Measurements from ENCODE around the gene SBNO1.

DNA sequence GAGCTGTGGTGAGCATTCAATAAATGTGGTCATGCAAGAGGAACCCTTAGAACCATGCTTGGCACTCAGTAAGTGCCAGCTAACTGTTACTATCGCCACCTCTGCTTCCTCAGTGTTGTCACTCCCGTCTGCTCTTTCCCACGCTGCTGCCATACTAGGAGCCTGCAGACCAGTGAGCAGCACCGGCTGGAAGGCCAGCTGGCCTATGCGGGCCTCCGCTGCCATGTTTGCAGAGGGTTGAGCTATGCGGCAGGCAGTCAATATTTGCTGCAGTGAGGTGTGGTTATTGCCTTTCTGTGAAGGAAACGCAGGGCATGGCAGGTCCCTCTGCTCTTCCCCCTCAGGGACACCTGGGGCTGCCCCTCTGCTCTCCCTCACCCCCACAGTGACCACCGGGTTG lies 32.3 kb upstream of the SBNO1 start:
- TF ChIP-seq, protein P1, sequence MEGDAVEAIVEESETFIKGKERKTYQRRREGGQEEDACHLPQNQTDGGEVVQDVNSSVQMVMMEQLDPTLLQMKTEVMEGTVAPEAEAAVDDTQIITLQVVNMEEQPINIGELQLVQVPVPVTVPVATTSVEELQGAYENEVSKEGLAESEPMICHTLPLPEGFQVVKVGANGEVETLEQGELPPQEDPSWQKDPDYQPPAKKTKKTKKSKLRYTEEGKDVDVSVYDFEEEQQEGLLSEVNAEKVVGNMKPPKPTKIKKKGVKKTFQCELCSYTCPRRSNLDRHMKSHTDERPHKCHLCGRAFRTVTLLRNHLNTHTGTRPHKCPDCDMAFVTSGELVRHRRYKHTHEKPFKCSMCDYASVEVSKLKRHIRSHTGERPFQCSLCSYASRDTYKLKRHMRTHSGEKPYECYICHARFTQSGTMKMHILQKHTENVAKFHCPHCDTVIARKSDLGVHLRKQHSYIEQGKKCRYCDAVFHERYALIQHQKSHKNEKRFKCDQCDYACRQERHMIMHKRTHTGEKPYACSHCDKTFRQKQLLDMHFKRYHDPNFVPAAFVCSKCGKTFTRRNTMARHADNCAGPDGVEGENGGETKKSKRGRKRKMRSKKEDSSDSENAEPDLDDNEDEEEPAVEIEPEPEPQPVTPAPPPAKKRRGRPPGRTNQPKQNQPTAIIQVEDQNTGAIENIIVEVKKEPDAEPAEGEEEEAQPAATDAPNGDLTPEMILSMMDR (IDR thresholded peaks at IDR 0.05) = no peak
- TF ChIP-seq SIN3A (IDR thresholded peaks at IDR 0.05; ENCODE audit: borderline replicate concordance, insufficient read depth, low read depth, low read length) = no peak
- TF ChIP-seq, protein P2, sequence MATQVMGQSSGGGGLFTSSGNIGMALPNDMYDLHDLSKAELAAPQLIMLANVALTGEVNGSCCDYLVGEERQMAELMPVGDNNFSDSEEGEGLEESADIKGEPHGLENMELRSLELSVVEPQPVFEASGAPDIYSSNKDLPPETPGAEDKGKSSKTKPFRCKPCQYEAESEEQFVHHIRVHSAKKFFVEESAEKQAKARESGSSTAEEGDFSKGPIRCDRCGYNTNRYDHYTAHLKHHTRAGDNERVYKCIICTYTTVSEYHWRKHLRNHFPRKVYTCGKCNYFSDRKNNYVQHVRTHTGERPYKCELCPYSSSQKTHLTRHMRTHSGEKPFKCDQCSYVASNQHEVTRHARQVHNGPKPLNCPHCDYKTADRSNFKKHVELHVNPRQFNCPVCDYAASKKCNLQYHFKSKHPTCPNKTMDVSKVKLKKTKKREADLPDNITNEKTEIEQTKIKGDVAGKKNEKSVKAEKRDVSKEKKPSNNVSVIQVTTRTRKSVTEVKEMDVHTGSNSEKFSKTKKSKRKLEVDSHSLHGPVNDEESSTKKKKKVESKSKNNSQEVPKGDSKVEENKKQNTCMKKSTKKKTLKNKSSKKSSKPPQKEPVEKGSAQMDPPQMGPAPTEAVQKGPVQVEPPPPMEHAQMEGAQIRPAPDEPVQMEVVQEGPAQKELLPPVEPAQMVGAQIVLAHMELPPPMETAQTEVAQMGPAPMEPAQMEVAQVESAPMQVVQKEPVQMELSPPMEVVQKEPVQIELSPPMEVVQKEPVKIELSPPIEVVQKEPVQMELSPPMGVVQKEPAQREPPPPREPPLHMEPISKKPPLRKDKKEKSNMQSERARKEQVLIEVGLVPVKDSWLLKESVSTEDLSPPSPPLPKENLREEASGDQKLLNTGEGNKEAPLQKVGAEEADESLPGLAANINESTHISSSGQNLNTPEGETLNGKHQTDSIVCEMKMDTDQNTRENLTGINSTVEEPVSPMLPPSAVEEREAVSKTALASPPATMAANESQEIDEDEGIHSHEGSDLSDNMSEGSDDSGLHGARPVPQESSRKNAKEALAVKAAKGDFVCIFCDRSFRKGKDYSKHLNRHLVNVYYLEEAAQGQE (IDR thresholded peaks at IDR 0.05; ENCODE audit: insufficient read depth in 1 of 2, low read depth in 2 of 2, low read length in 1 of 2) = no peak
- no peak for TF ChIP-seq POLR2AphosphoS5 (IDR thresholded peaks at IDR 0.05; ENCODE audit: low read depth, low read length)
- TF ChIP-seq TCF7L2 (IDR thresholded peaks at IDR 0.05; ENCODE audit: low read depth, low read length) = no peak

All from Panc1 (cell line).